HCT116 (cell line): ENCODE measurements around the gene SNX2. TPM values are rescaled to one million over a fixed set of nuclear protein-coding genes. Genes with fewer than 3 reads are reported as not detected.

Experiments used
- ATAC-seq: fragments of 200-7000 bp; cut with Tn5 transposase; 2 replicates; pipeline ENCODE4 v1.9.1; 2020; ENCODE audit warnings: mild to moderate bottlenecking, moderate library complexity
- BruUV-seq: library from RNA; stranded (reverse); fragments of 400-500 nt; replicated peaks from 2 replicates; lab custom pipeline; 2021; lab: Mats Ljungman, UMichigan
- CTCF ChIA-PET: fragments of 300-600 bp; sonication (Branson Sonifier 250); formaldehyde crosslinking; loops from one replicate; lab custom pipeline; 2021; ENCODE audit warnings: antibody characterized with exemption; lab: Charles Lee
- POLR2A ChIA-PET: fragments of 300-600, 350-600 bp; sonication (Branson Sonifier 250); formaldehyde crosslinking; loops from one replicate; lab custom pipeline; 2021; ENCODE audit warnings: antibody characterized with exemption; lab: Charles Lee
- RAD21 ChIA-PET, 2 experiments: fragments of 300-600 bp; sonication (Branson Sonifier 250); formaldehyde crosslinking; loops; one replicate each; lab custom pipeline; 2023; ENCODE audit warnings: low total read pairs in 2 of 2; ENCODE audit not compliant: uncharacterized antibody in 2 of 2, unreplicated experiment in 2 of 2, low non-redundant PET in 1 of 2; lab: Charles Lee
- DNase-seq: peaks from one replicate; pipeline ENCODE4 v3.0.0-alpha.2; 2010; ENCODE audit warnings: low read depth, low spot score
- H2AFZ ChIP-seq: fragments of 200-600 bp; shearing (Covaris generic), sonication (generic); 2 replicates; pipeline ENCODE4 v1.6.1; 2017; ENCODE audit warnings: low read depth, mixed run types, mixed read lengths, antibody characterized with exemption, low read length; ENCODE audit not compliant: poor library complexity, severe bottlenecking
- H3K27ac ChIP-seq: 2 replicates; pipeline ENCODE4 v1.5.1; 2012; ENCODE audit warnings: low read depth, low read length
- H3K27me3 ChIP-seq: fragments of 200-600 bp; sonication (generic); 2 replicates; pipeline ENCODE4 v1.6.1; 2016; ENCODE audit warnings: mixed run types, low read length, mixed read lengths; ENCODE audit not compliant: insufficient read depth
- H3K36me3 ChIP-seq, 2 experiments: fragments of 200-500 bp in 1 of 2; fragments of 200-600 bp in 1 of 2; sonication (Bioruptor generic) in 1 of 2; sonication (generic) in 1 of 2; 2 replicates each; pipeline versions ENCODE4 v1.5.1 to v1.6.1; 2014 to 2016; ENCODE audit warnings: low read length in 2 of 2, inconsistent platforms in 1 of 2, mixed read lengths in 1 of 2, mixed run types in 1 of 2; ENCODE audit not compliant: insufficient read depth in 2 of 2, control insufficient read depth in 1 of 2
- H3K4me1 ChIP-seq, 2 experiments: fragments of 200-600 bp in 1 of 2; sonication (generic) in 1 of 2; 2 replicates each; pipeline versions ENCODE4 v1.5.1 to v1.6.1; 2012 to 2017; ENCODE audit warnings: low read length in 2 of 2, inconsistent platforms in 1 of 2, mild to moderate bottlenecking in 1 of 2, mixed read lengths in 1 of 2, mixed run types in 1 of 2, moderate library complexity in 1 of 2; ENCODE audit not compliant: insufficient read depth in 2 of 2, control insufficient read depth in 1 of 2
- H3K4me2 ChIP-seq: fragments of 200-600 bp; sonication (generic); 2 replicates; pipeline ENCODE4 v1.6.1; 2017; ENCODE audit warnings: mixed run types, low read length, mixed read lengths
- H3K4me3 ChIP-seq, 2 experiments: fragments of 200-600 bp in 1 of 2; sonication (generic) in 1 of 2; replicated peaks in 1 of 2; 2 replicates each; pipeline ENCODE4 v1.5.1; 2011 to 2016; ENCODE audit warnings: low read length in 2 of 2, control low read depth in 1 of 2, low read depth in 1 of 2, mild to moderate bottlenecking in 1 of 2, mixed read lengths in 1 of 2, mixed run types in 1 of 2
- H3K79me2 ChIP-seq: fragments of 200-600 bp; sonication (generic); 2 replicates; pipeline ENCODE4 v1.6.1; 2017; ENCODE audit warnings: mild to moderate bottlenecking, mixed run types, low read length, moderate library complexity, mixed read lengths; ENCODE audit not compliant: insufficient read depth
- H3K9ac ChIP-seq: fragments of 200-600 bp; sonication (generic); 2 replicates; pipeline ENCODE4 v1.6.1; 2016; ENCODE audit warnings: low read length, mixed read lengths
- H3K9me2 ChIP-seq: fragments of 200-600 bp; sonication (generic), shearing (Covaris generic); 2 replicates; pipeline ENCODE4 v1.6.1; 2017; ENCODE audit warnings: mixed run types, mild to moderate bottlenecking, moderate library complexity; ENCODE audit not compliant: insufficient read depth
- H3K9me3 ChIP-seq, 2 experiments: fragments of 200-500 bp in 1 of 2; fragments of 200-600 bp in 1 of 2; sonication (Bioruptor generic) in 1 of 2; sonication (generic) in 1 of 2; 2 replicates each; pipeline ENCODE4 v1.6.1; 2014 to 2017; ENCODE audit warnings: low read length in 2 of 2, mixed read lengths in 2 of 2, inconsistent platforms in 1 of 2, low read depth in 1 of 2, mild to moderate bottlenecking in 1 of 2, mixed run types in 1 of 2, moderate library complexity in 1 of 2; ENCODE audit not compliant: control insufficient read depth in 1 of 2, insufficient read depth in 1 of 2
- H4K20me1 ChIP-seq: fragments of 200-600 bp; sonication (generic), shearing (Covaris generic); 2 replicates; pipeline ENCODE4 v1.6.1; 2017; ENCODE audit warnings: mixed run types, mild to moderate bottlenecking, moderate library complexity; ENCODE audit not compliant: insufficient read depth
- CEBPB ChIP-seq: IDR thresholded peaks from 2 replicates; pipeline ENCODE4 v1.6.1; 2012; ENCODE audit warnings: low read depth
- ELF1 ChIP-seq: IDR thresholded peaks from 2 replicates; pipeline ENCODE4 v1.6.1; 2012; ENCODE audit warnings: low read depth, borderline replicate concordance
- EZH2 ChIP-seq: fragments of 200-600 bp; sonication (generic); IDR thresholded peaks from 2 replicates; pipeline ENCODE4 v1.6.1; 2017; ENCODE audit warnings: antibody characterized with exemption, mixed run types
- POLR2A ChIP-seq: IDR thresholded peaks from 2 replicates; pipeline ENCODE4 v1.7.0; 2011; ENCODE audit warnings: borderline replicate concordance; ENCODE audit not compliant: insufficient read depth, insufficient read length; ENCODE audit errors: extremely low read depth
- POLR2AphosphoS5 ChIP-seq: IDR thresholded peaks from 2 replicates; pipeline ENCODE4 v1.6.1; 2011; ENCODE audit warnings: mild to moderate bottlenecking, low read depth, low read length, moderate library complexity
- RAD21 ChIP-seq: IDR thresholded peaks from 2 replicates; pipeline ENCODE4 v1.6.1; 2012; ENCODE audit warnings: low read depth, mild to moderate bottlenecking
- SIN3A ChIP-seq: IDR thresholded peaks from 2 replicates; pipeline ENCODE4 v1.6.1; 2012; ENCODE audit warnings: low read depth
- SP1 ChIP-seq: IDR thresholded peaks from 2 replicates; pipeline ENCODE4 v1.6.1; 2012; ENCODE audit warnings: low read depth
- SRF ChIP-seq: IDR thresholded peaks from 2 replicates; pipeline ENCODE4 v1.6.1; 2012; ENCODE audit warnings: low read depth
- TCF7L2 ChIP-seq: IDR thresholded peaks from 2 replicates; pipeline ENCODE4 v1.7.0; 2011; ENCODE audit warnings: borderline replicate concordance, inconsistent platforms; ENCODE audit not compliant: insufficient read depth, insufficient read length; ENCODE audit errors: extremely low read depth
- YY1 ChIP-seq: IDR thresholded peaks from 2 replicates; pipeline ENCODE4 v1.6.1; 2011; ENCODE audit warnings: low read length, low read depth, moderate library complexity, mild to moderate bottlenecking; ENCODE audit not compliant: insufficient replicate concordance; ENCODE audit errors: extremely low read depth
- ZFX ChIP-seq: fragments of 450-650 bp; IDR thresholded peaks from 2 replicates; pipeline ENCODE4 v1.6.1; 2017
- intact Hi-C: fragments of 100-400 bp; cut with micrococcal nuclease; formaldehyde crosslinking; loops from 2 replicates; pipeline ENCODE4 v1.10.0; 2022
- total RNA-seq: library from RNA; stranded (reverse); gene quantifications from one replicate; pipeline ENCODE4 v1.2.1, GENCODE V29; 2021; ENCODE audit not compliant: unreplicated experiment
- TF ChIP-seq, protein P1 (sequence below): IDR thresholded peaks from 2 replicates; pipeline ENCODE4 v1.6.1; 2012
- TF ChIP-seq, protein P2 (sequence below): IDR thresholded peaks from 2 replicates; pipeline ENCODE4 v1.6.1; 2012; ENCODE audit warnings: low read depth
- TF ChIP-seq, protein P3 (sequence below), 3 experiments: fragments of 200-600 bp in 1 of 3; sonication (generic) in 1 of 3; IDR thresholded peaks in 2 of 3; conservative IDR thresholded peaks in 1 of 3; 2 replicates each; pipeline ENCODE4 v1.5.1; 2012 to 2017; ENCODE audit warnings: low read depth in 2 of 3, low read length in 2 of 3, antibody characterized with exemption in 1 of 3, borderline replicate concordance in 1 of 3, control low read depth in 1 of 3, mild to moderate bottlenecking in 1 of 3, mixed read lengths in 1 of 3, mixed run types in 1 of 3, moderate library complexity in 1 of 3; ENCODE audit not compliant: insufficient read depth in 1 of 3

SNX2 gene
- total RNA-seq, 1 experiment from 2014 or later = 57.7 TPM

DNA sequence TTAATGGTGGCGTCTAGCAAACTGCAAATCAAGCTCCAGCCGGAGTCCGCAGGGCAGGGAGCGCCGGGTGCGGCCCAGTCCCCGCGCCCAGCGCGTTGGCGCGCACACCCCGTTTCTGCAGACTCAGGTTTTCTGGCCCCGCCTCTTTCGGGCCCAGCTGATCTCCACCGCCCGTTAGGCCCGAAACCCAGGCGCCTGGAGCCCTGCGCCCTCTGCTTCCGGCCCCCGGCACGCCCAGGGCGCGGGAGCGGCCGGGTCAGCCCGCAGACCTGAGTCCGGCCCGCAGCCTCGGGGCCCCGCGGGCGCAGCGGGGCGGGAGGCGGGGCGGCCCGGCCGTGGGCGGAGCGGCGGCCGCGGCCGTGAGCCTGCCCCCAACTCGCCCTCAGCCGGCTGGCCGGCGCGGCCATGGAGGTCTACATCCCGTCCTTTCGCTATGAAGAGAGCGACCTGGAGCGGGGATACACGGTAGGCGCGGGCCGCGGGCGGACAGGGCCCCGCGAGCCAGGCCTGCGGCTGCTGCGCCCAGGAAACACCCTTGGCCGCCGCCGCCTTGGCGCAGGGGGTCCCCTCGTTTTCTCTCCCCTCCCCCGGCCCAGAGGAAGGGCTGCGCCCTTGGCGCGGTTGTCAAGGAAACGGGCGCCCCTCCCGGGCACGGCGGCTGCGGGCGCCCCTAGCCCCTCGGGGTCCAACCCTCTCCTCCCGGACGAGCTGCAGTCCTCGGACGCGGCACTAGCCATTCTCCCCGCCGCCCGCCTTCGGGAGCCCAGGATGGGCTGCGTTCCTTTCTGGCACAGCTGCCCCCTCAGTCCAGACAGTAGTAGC, 70.6 kb downstream of the SNX2 start, which contains the start of gene SNX24:
Gene SNX24 (plus strand): TSS at position 385 of the 822 bp plus-strand sequence. CDS start 21 bp downstream, at position 406.
- Histone ChIP-seq H3K4me1 (peaks cover 7 to 39% of the 10 kb centered on the region in 2 experiments), H2AFZ (peak within 1 kb of the TSS; percentile 90), H3K27me3 (no peaks in the 10 kb centered on the region), H3K4me3 (peak within 1 kb of the TSS; percentile 76 to 80), H3K9ac (peak within 1 kb of the TSS; percentile 72), H3K27ac (peak within 1 kb of the TSS; percentile 70), H3K9me2 (no peaks in the 10 kb centered on the region), H3K9me3 (no peaks in the 10 kb centered on the region), H3K4me2 (peak within 1 kb of the TSS; percentile 78), H4K20me1 (no peaks in the 10 kb centered on the region), H3K79me2 (peaks cover 5% of the 10 kb centered on the region), H3K36me3 (no peaks in the 10 kb centered on the region)
- no TSS peak for BruUV-seq
- ChIA-PET CTCF (interaction anchor here (0.9 kb wide), 1 partner anchor 24 kb away, joined by 4 read pairs; no protein-coding TSS in a partner anchor), RAD21 (no interaction called here), POLR2A (no interaction called here)
- no peak for TF ChIP-seq SP1
- TF ChIP-seq POLR2AphosphoS5 = peak; percentile 65
- TF ChIP-seq, protein P1, sequence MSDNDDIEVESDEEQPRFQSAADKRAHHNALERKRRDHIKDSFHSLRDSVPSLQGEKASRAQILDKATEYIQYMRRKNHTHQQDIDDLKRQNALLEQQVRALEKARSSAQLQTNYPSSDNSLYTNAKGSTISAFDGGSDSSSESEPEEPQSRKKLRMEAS = 0 out of 2 replicates have a peak, but pooled peaks have one; percentile 43
- peak; percentile 5 for TF ChIP-seq YY1
- TF ChIP-seq POLR2A = peak; percentile 72
- no peak for TF ChIP-seq EZH2
- TF ChIP-seq, protein P2, sequence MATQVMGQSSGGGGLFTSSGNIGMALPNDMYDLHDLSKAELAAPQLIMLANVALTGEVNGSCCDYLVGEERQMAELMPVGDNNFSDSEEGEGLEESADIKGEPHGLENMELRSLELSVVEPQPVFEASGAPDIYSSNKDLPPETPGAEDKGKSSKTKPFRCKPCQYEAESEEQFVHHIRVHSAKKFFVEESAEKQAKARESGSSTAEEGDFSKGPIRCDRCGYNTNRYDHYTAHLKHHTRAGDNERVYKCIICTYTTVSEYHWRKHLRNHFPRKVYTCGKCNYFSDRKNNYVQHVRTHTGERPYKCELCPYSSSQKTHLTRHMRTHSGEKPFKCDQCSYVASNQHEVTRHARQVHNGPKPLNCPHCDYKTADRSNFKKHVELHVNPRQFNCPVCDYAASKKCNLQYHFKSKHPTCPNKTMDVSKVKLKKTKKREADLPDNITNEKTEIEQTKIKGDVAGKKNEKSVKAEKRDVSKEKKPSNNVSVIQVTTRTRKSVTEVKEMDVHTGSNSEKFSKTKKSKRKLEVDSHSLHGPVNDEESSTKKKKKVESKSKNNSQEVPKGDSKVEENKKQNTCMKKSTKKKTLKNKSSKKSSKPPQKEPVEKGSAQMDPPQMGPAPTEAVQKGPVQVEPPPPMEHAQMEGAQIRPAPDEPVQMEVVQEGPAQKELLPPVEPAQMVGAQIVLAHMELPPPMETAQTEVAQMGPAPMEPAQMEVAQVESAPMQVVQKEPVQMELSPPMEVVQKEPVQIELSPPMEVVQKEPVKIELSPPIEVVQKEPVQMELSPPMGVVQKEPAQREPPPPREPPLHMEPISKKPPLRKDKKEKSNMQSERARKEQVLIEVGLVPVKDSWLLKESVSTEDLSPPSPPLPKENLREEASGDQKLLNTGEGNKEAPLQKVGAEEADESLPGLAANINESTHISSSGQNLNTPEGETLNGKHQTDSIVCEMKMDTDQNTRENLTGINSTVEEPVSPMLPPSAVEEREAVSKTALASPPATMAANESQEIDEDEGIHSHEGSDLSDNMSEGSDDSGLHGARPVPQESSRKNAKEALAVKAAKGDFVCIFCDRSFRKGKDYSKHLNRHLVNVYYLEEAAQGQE = no peak
- peak; percentile 15 for TF ChIP-seq TCF7L2
- peak; percentile 87 for TF ChIP-seq ZFX
- TF ChIP-seq SIN3A = no peak
- TF ChIP-seq, protein P3, sequence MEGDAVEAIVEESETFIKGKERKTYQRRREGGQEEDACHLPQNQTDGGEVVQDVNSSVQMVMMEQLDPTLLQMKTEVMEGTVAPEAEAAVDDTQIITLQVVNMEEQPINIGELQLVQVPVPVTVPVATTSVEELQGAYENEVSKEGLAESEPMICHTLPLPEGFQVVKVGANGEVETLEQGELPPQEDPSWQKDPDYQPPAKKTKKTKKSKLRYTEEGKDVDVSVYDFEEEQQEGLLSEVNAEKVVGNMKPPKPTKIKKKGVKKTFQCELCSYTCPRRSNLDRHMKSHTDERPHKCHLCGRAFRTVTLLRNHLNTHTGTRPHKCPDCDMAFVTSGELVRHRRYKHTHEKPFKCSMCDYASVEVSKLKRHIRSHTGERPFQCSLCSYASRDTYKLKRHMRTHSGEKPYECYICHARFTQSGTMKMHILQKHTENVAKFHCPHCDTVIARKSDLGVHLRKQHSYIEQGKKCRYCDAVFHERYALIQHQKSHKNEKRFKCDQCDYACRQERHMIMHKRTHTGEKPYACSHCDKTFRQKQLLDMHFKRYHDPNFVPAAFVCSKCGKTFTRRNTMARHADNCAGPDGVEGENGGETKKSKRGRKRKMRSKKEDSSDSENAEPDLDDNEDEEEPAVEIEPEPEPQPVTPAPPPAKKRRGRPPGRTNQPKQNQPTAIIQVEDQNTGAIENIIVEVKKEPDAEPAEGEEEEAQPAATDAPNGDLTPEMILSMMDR (IDR thresholded peaks at IDR 0.05 in 2 of 3, conservative IDR thresholded peaks at IDR 0.05 in 1 of 3; ENCODE audit: borderline replicate concordance in 1 of 3, insufficient read depth in 1 of 3, low read depth in 2 of 3, low read length in 2 of 3) = no peak
- no peak for TF ChIP-seq ELF1
- TF ChIP-seq CEBPB = no peak
- no peak for TF ChIP-seq SRF
- TF ChIP-seq RAD21 = no peak
- intact Hi-C loops = no loop called here
- DNase-seq (peak; percentile 34), ATAC-seq (peak; percentile 90)
